Medulla oblongata (tissue), 1 donor: Measurements from ENCODE around the gene TOPAZ1.
A peak's percentile ranks its signal among the peaks of the same experiment; 100 is the strongest.

Source experiments
- DNase-seq: peaks from one replicate; pipeline ENCODE4 v3.0.0-alpha.2; 2015; ENCODE audit errors: extremely low spot score

The TOPAZ1 gene

GRCh38 chr3:44241706-44242105 lies at the start of gene TOPAZ1:
TSS of gene TOPAZ1 (plus strand) at chr3:44241886. CDS start at chr3:44242054, 168 bp downstream.
- DNase-seq: no peak

GRCh38 chr3:44198284-44199269 lies 43.1 kb upstream of the TOPAZ1 start:
- peak; percentile 91 for DNase-seq

- DNase-seq: no peak
These were observed 35.4 kb upstream of the TOPAZ1 start for GRCh38 chr3:44206261-44206660.

- DNase-seq: no peak
These were observed 34.6 kb upstream of the TOPAZ1 start for GRCh38 chr3:44206862-44207652.

GRCh38 chr3:44208086-44208485 lies 33.6 kb upstream of the TOPAZ1 start:
- no peak for DNase-seq

- no peak for DNase-seq
These were observed 33.1 kb upstream of the TOPAZ1 start for GRCh38 chr3:44208568-44208967.

GRCh38 chr3:44210967-44211366 lies 30.7 kb upstream of the TOPAZ1 start:
- no peak for DNase-seq

- DNase-seq: no peak
These were observed 19.3 kb upstream of the TOPAZ1 start for GRCh38 chr3:44222337-44222736.

GRCh38 chr3:44223299-44223698 lies 18.4 kb upstream of the TOPAZ1 start:
- DNase-seq: no peak

GRCh38 chr3:44224131-44224530 lies 17.6 kb upstream of the TOPAZ1 start:
- no peak for DNase-seq

GRCh38 chr3:44226573-44226972 lies 15.1 kb upstream of the TOPAZ1 start:
- DNase-seq: no peak

GRCh38 chr3:44227632-44228031 lies 14.1 kb upstream of the TOPAZ1 start:
- no peak for DNase-seq

- no peak for DNase-seq
These were observed 12.8 kb upstream of the TOPAZ1 start for GRCh38 chr3:44228900-44229299.

GRCh38 chr3:44232407-44232806 lies 9.3 kb upstream of the TOPAZ1 start:
- no peak for DNase-seq

GRCh38 chr3:44234648-44235268 lies 6.9 kb upstream of the TOPAZ1 start:
- no peak for DNase-seq

GRCh38 chr3:44235604-44236484 lies 5.8 kb upstream of the TOPAZ1 start:
- DNase-seq: peak; percentile 84

- DNase-seq: no peak
These were observed 5.2 kb upstream of the TOPAZ1 start for GRCh38 chr3:44236485-44236908.

- DNase-seq: no peak
These were observed 4.5 kb upstream of the TOPAZ1 start for GRCh38 chr3:44237161-44237560.

- no peak for DNase-seq
These were observed 4.0 kb upstream of the TOPAZ1 start for GRCh38 chr3:44237665-44238064.

GRCh38 chr3:44238889-44239288 lies 2.8 kb upstream of the TOPAZ1 start:
- no peak for DNase-seq

- DNase-seq: no peak
These were observed 1.6 kb upstream of the TOPAZ1 start for GRCh38 chr3:44240061-44240460.
